Activated naive CD8-positive, alpha-beta T cell treated with anti-CD3 and anti-CD28 coated beads, Interleukin-2, amount 50 U/mL, for 24 hours (primary cell): ENCODE results near the gene IFT88.

Experiments
- ATAC-seq: fragments of 150-1000 bp; cut with Tn5 transposase; one replicate; pipeline ENCODE4 v1.10.0; 2021
- DNase-seq: peaks from one replicate; pipeline ENCODE4 v3.0.0; 2021
- H3K27ac Mint-ChIP-seq: one replicate; pipeline ENCODE4 v1.8.0; 2021; ENCODE audit warnings: mild to moderate bottlenecking, mixed read lengths
- H3K27me3 Mint-ChIP-seq: one replicate; pipeline ENCODE4 v1.8.0; 2021; ENCODE audit warnings: mixed read lengths
- H3K36me3 Mint-ChIP-seq: one replicate; pipeline ENCODE4 v1.8.0; 2021; ENCODE audit warnings: low read depth, mixed read lengths
- H3K4me1 Mint-ChIP-seq: one replicate; pipeline ENCODE4 v1.8.0; 2021; ENCODE audit warnings: mixed read lengths
- H3K4me3 Mint-ChIP-seq: one replicate; pipeline ENCODE4 v1.8.0; 2021; ENCODE audit warnings: mild to moderate bottlenecking, moderate library complexity, mixed read lengths
- H3K9me3 Mint-ChIP-seq: one replicate; pipeline ENCODE4 v1.8.0; 2021; ENCODE audit warnings: mixed read lengths

IFT88 gene

DNA sequence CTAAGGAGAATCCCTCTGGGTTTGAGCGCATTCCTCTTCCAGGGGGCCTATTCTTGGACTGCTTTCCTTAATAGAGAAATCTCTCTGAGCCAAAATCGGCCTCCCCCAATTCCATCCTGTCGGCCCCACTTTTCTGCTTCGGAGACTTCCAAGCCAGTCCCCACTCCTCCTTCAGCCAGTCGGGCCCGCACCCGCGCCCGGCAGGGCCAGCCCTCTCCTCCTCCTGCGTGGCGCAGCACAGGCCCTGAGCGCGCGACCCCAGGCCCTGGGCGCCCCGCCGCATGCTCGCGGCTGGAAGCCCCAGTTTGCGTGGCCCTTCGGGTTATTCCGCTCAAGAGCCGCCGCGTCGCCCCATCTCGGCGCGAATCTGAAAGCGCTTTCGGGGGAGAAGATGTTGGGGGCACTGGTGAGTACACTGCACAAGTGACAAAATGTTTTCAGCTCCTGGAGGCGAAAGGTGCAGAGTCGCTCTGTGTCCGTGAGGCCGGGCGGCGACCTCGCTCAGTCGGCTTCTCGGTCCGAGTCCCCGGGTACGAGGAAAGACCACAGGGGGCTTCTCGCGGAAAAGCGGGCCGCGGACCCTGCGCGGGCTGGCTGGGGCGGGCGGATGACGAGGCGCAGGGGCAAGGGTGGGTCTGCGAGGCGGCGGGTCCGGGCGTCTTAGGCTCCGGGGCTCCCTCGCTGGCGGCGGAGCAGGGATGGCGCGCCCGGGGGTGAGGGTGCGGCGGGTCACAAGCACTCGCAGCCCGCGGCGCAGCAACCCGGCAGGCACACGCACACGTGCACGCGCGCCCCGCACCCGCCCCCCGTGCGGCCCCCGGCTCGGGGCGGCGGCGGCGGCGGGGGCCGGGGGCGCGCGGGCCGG lies 136.2 kb downstream of the IFT88 start, which contains the start of gene IL17D:
TSS of gene IL17D (plus strand) at position 785 of the 865 bp plus-strand sequence. CDS start 303 bp downstream, outside the sequence.
- H3K27me3 Mint-ChIP-seq: peaks cover 17% of the 10 kb centered on the region
- H3K27ac Mint-ChIP-seq: peak within 1 kb of the TSS; percentile 79
- H3K4me1 Mint-ChIP-seq: peaks cover 22% of the 10 kb centered on the region
- no peaks in the 10 kb centered on the region for H3K9me3 Mint-ChIP-seq
- DNase-seq (peak; percentile 42), ATAC-seq (peak; percentile 27)
- no peaks in the 10 kb centered on the region for H3K36me3 Mint-ChIP-seq
- peak within 1 kb of the TSS; percentile 85 for H3K4me3 Mint-ChIP-seq

DNA sequence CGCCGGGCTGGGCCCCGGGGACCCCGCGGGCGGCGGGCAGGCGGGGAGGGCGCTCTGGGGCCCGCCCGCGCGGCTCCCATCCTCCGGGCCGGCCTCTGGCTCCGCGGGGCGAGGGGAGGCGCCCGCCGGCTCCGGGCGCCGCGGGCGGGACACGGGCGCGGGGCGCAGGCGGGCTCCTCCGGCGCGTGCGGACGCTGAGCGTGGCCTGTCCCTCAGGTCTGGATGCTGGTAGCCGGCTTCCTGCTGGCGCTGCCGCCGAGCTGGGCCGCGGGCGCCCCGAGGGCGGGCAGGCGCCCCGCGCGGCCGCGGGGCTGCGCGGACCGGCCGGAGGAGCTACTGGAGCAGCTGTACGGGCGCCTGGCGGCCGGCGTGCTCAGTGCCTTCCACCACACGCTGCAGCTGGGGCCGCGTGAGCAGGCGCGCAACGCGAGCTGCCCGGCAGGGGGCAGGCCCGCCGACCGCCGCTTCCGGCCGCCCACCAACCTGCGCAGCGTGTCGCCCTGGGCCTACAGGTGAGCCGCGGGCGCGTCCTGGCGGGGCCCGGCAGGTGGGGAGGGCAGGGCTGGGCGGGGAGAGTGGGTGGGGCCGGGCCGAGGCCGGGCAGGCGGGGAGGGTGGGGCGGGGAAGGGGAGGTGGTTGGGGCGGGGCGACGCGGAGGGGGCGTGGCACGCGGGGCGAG lies 137.0 kb downstream of the IFT88 start:
- ATAC-seq (peak; percentile 84), DNase-seq (peak; percentile 76)
- Mint-ChIP-seq H3K4me3 (no peak overlapping the region), H3K27ac (no peak overlapping the region), H3K27me3 (peaks cover 17% of the 10 kb centered on the region), H3K4me1 (peaks cover 26% of the 10 kb centered on the region), H3K9me3 (no peaks in the 10 kb centered on the region), H3K36me3 (no peaks in the 10 kb centered on the region)

DNA sequence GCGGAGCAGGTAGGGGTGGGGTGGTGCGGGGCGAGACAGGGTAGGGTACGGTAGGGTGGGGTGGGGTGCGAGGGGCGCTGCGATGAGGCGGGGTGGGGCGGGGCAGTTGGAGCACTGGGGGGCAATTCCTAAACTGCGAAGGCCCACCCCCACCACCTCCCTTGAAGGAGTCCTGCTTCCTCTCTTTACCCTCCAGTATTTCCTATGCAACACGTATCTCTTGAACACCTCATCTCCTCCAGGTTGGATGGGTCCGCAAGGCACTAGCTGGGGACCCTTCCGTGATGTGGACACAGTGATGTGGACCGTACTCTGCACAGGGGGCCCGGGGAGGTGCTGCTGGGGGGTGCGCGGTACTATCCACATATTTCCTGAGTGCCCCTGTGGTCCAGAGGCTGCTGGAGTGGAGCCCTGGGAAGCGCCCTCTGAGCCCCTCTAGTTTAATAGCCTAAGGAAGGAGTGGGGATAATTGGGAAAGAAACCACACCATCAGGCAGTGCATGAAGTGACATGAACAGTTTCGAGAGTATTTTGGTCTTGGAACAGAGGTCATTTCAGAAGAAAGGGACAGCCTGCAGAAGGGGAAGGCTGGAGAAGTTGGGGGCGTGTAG lies 137.6 kb downstream of the IFT88 start:
- Mint-ChIP-seq H3K9me3 (no peaks in the 10 kb centered on the region), H3K36me3 (no peaks in the 10 kb centered on the region), H3K27me3 (peaks cover 17% of the 10 kb centered on the region), H3K27ac (peak overlapping the region; percentile 27), H3K4me1 (peaks cover 32% of the 10 kb centered on the region), H3K4me3 (peak overlapping the region; percentile 57)
- no peak for DNase-seq
- no peak for ATAC-seq

GRCh38 chr13:20706661-20707060 lies 139.7 kb downstream of the IFT88 start:
- Mint-ChIP-seq H3K27me3 (peaks cover 3% of the 10 kb centered on the region), H3K36me3 (no peaks in the 10 kb centered on the region), H3K9me3 (no peaks in the 10 kb centered on the region), H3K4me3 (no peak overlapping the region), H3K27ac (no peak overlapping the region), H3K4me1 (peaks cover 27% of the 10 kb centered on the region)
- DNase-seq: no peak
- ATAC-seq: no peak

GRCh38 chr13:20708216-20708615 lies 141.3 kb downstream of the IFT88 start:
- DNase-seq (no peak), ATAC-seq (no peak)
- H3K27ac Mint-ChIP-seq: no peak overlapping the region
- no peaks in the 10 kb centered on the region for H3K9me3 Mint-ChIP-seq
- H3K36me3 Mint-ChIP-seq: no peaks in the 10 kb centered on the region
- peaks cover 17% of the 10 kb centered on the region for H3K4me1 Mint-ChIP-seq
- H3K27me3 Mint-ChIP-seq: peaks cover 2% of the 10 kb centered on the region
- H3K4me3 Mint-ChIP-seq: no peak overlapping the region

DNA sequence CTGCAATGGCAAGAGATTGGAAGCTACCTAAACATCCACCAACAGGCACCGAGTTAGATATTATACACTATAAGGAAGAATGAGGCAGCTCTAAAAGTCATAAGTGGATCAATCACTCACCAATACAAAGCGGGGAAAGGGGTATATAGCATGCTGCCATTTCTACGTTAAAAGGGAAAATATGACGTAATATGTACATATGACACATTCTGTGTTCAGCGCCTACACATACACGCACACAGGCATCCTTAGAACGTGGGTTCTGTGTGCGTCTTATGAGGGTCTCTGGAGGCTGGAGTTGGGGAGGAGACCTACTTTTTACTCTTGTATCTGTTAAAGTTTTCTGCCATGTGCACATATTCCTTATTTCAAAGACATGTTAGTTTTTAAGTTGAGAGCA lies 142.4 kb downstream of the IFT88 start:
- Mint-ChIP-seq H3K27me3 (peaks cover 4% of the 10 kb centered on the region), H3K4me1 (peaks cover 21% of the 10 kb centered on the region), H3K36me3 (no peaks in the 10 kb centered on the region), H3K9me3 (no peaks in the 10 kb centered on the region), H3K27ac (no peak overlapping the region), H3K4me3 (no peak overlapping the region)
- ATAC-seq: peak; percentile 13
- DNase-seq: no peak

- DNase-seq: no peak
Observed at GRCh38 chr13:20709782-20710181, 142.8 kb downstream of the IFT88 start.

DNA sequence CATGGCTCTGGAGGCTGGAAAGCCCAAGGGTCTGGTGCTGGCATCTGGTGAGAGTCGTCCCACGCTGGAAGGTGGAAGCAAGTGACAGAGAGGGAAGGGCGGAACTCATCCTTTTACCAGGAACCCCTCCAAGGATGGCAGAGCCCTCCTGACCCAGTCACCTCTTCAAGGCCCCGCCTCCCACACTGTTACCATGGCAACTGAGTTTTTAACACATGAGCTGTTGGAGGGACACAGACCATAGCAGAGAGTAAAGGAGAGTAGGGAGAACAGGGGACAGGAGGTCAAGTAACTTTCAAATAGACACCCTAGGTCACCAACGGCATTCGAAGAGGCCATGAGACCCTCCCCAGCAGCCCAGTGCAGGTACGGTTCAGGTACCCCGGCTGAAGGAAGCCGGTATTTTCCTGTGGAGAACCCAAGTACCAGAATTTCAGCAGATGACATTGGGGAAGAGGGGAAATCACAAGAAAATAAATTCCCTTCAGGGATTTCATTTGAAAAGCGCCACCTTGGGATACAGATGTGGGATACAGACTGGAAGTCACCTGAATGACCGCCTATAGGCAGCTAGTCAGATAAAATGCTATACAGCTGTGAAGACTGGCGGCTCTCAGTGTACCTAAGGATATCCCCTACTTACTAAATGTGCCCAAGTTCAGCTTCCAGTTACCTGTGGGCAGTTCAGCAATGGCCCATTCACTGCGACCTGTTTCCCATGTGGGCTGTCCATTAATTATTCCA lies 144.5 kb downstream of the IFT88 start:
- H3K4me3 Mint-ChIP-seq: no peak overlapping the region
- H3K27ac Mint-ChIP-seq: no peak overlapping the region
- peaks cover 21% of the 10 kb centered on the region for H3K4me1 Mint-ChIP-seq
- H3K36me3 Mint-ChIP-seq: no peaks in the 10 kb centered on the region
- H3K9me3 Mint-ChIP-seq: no peaks in the 10 kb centered on the region
- H3K27me3 Mint-ChIP-seq: peaks cover 4% of the 10 kb centered on the region
- DNase-seq (no peak), ATAC-seq (no peak)

More at GRCh38 chr13:20709782-20710181, 142.8 kb downstream of the IFT88 start:
- ATAC-seq: no peak
- Mint-ChIP-seq H3K27ac (no peak overlapping the region), H3K36me3 (no peaks in the 10 kb centered on the region), H3K4me1 (peaks cover 21% of the 10 kb centered on the region), H3K9me3 (no peaks in the 10 kb centered on the region), H3K27me3 (peaks cover 4% of the 10 kb centered on the region), H3K4me3 (no peak overlapping the region)

- Mint-ChIP-seq H3K36me3 (no peaks in the 10 kb centered on the region), H3K27me3 (peaks cover 4% of the 10 kb centered on the region), H3K27ac (no peak overlapping the region), H3K4me3 (no peak overlapping the region), H3K9me3 (no peaks in the 10 kb centered on the region), H3K4me1 (peaks cover 21% of the 10 kb centered on the region)
- no peak for DNase-seq
- no peak for ATAC-seq
Observed at GRCh38 chr13:20713014-20713376, 146.0 kb downstream of the IFT88 start.

- ATAC-seq: peak; percentile 40
- H3K36me3 Mint-ChIP-seq: no peaks in the 10 kb centered on the region
- peaks cover 4% of the 10 kb centered on the region for H3K27me3 Mint-ChIP-seq
- no peak overlapping the region for H3K4me3 Mint-ChIP-seq
- H3K9me3 Mint-ChIP-seq: no peaks in the 10 kb centered on the region
- peaks cover 18% of the 10 kb centered on the region for H3K4me1 Mint-ChIP-seq
- no peak for DNase-seq
- no peak overlapping the region for H3K27ac Mint-ChIP-seq
Observed at GRCh38 chr13:20713751-20714150, 146.8 kb downstream of the IFT88 start.

- H3K36me3 Mint-ChIP-seq: no peaks in the 10 kb centered on the region
- H3K27me3 Mint-ChIP-seq: peaks cover 4% of the 10 kb centered on the region
- no peak overlapping the region for H3K27ac Mint-ChIP-seq
- peaks cover 14% of the 10 kb centered on the region for H3K4me1 Mint-ChIP-seq
- no peak for DNase-seq
- H3K9me3 Mint-ChIP-seq: no peaks in the 10 kb centered on the region
- no peak overlapping the region for H3K4me3 Mint-ChIP-seq
- ATAC-seq: no peak
Observed at GRCh38 chr13:20714161-20714560, 147.2 kb downstream of the IFT88 start.

GRCh38 chr13:20714563-20715329 lies 147.8 kb downstream of the IFT88 start:
- Mint-ChIP-seq H3K27ac (no peak overlapping the region), H3K36me3 (no peaks in the 10 kb centered on the region), H3K4me1 (peaks cover 9% of the 10 kb centered on the region), H3K27me3 (peaks cover 4% of the 10 kb centered on the region), H3K4me3 (no peak overlapping the region), H3K9me3 (no peaks in the 10 kb centered on the region)
- ATAC-seq (no peak), DNase-seq (no peak)

- no peak for ATAC-seq
- no peak overlapping the region for H3K4me3 Mint-ChIP-seq
- DNase-seq: no peak
- H3K27me3 Mint-ChIP-seq: peaks cover 4% of the 10 kb centered on the region
- H3K9me3 Mint-ChIP-seq: no peaks in the 10 kb centered on the region
- H3K4me1 Mint-ChIP-seq: peaks cover 9% of the 10 kb centered on the region
- H3K27ac Mint-ChIP-seq: no peak overlapping the region
- H3K36me3 Mint-ChIP-seq: no peaks in the 10 kb centered on the region
Observed at GRCh38 chr13:20715330-20715712, 148.4 kb downstream of the IFT88 start.

DNA sequence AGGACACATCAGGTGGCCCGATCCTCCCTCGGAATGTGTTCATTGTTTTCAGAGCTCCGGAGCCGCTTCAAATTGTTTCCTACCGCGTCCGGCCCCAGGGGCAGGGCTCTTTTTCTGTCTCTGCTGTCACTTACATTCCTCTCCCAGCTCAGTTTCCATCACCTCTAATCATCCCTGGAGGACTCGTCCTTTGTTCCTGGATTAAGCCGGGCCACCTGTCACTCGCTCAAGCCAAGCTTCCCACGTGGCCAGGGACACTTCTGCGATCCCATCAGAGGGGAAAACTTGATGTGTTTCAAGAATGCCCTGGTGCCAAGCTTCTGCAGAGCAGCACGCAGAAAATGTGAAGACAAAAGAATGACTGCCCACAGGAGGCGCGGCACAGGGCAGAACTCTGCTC lies 150.0 kb downstream of the IFT88 start:
- H3K27ac Mint-ChIP-seq: no peak overlapping the region
- no peak for ATAC-seq
- H3K4me3 Mint-ChIP-seq: no peak overlapping the region
- peaks cover 13% of the 10 kb centered on the region for H3K4me1 Mint-ChIP-seq
- no peaks in the 10 kb centered on the region for H3K9me3 Mint-ChIP-seq
- peaks cover 10% of the 10 kb centered on the region for H3K27me3 Mint-ChIP-seq
- no peak for DNase-seq
- no peaks in the 10 kb centered on the region for H3K36me3 Mint-ChIP-seq
